Measurements from ENCODE around the gene CDH15.

Gene CDH15

GRCh38 chr16:89199241-89200123 is 27.9 kb downstream of the CDH15 start:
- no peak for DNase-seq (ENCODE audit: low read depth, low spot score)

GRCh38 chr16:89200124-89200849 is 28.7 kb downstream of the CDH15 start, which contains the start of gene SLC22A31:
Gene SLC22A31 (minus strand): TSS chr16:89200537. CDS start chr16:89200501, 36 bp downstream.
- DNase-seq (ENCODE audit: low read depth, low spot score): no peak

GRCh38 chr16:89200850-89201411 is 29.4 kb downstream of the CDH15 start:
- no peak for DNase-seq (ENCODE audit: low read depth, low spot score)

GRCh38 chr16:89201439-89202377 is 30.2 kb downstream of the CDH15 start:
- DNase-seq (ENCODE audit: low read depth, low spot score): no peak

- DNase-seq (ENCODE audit: low read depth, low spot score): no peak
These were observed 31.1 kb downstream of the CDH15 start for GRCh38 chr16:89202422-89203215.

- DNase-seq (ENCODE audit: low read depth, low spot score): no peak
These were observed 36.4 kb downstream of the CDH15 start for GRCh38 chr16:89207993-89208392.

GRCh38 chr16:89209522-89210044 is 38.0 kb downstream of the CDH15 start:
- DNase-seq (ENCODE audit: low read depth, low spot score): no peak

- DNase-seq (ENCODE audit: low read depth, low spot score): no peak
These were observed 38.8 kb downstream of the CDH15 start for GRCh38 chr16:89210165-89210903.

GRCh38 chr16:89210904-89211515 is 39.5 kb downstream of the CDH15 start:
- no peak for DNase-seq (ENCODE audit: low read depth, low spot score)

GRCh38 chr16:89216315-89217137 is 45.0 kb downstream of the CDH15 start:
- peak; percentile 57 for DNase-seq (ENCODE audit: low read depth, low spot score)

GRCh38 chr16:89217138-89217387 is 45.5 kb downstream of the CDH15 start:
- no peak for DNase-seq (ENCODE audit: low read depth, low spot score)

- no peak for DNase-seq (ENCODE audit: low read depth, low spot score)
These were observed 46.0 kb downstream of the CDH15 start, which contains the start of gene ZNF778 for GRCh38 chr16:89217388-89218191. Gene ZNF778 (plus strand): TSS chr16:89217703. CDS start chr16:89221128, 3,425 bp downstream.

- DNase-seq (ENCODE audit: low read depth, low spot score): no peak
These were observed 47.8 kb downstream of the CDH15 start for GRCh38 chr16:89219365-89219764.

- DNase-seq (ENCODE audit: low read depth, low spot score): no peak
These were observed 50.1 kb downstream of the CDH15 start for GRCh38 chr16:89221604-89222003.

GRCh38 chr16:89222931-89223330 is 51.4 kb downstream of the CDH15 start:
- no peak for DNase-seq (ENCODE audit: low read depth, low spot score)

GRCh38 chr16:89224665-89225064 is 53.1 kb downstream of the CDH15 start:
- DNase-seq (ENCODE audit: low read depth, low spot score): no peak

GRCh38 chr16:89230255-89230654 is 58.7 kb downstream of the CDH15 start:
- DNase-seq (ENCODE audit: low read depth, low spot score): no peak
